Gastroesophageal sphincter (tissue), 3 donors: ENCODE data around the gene WWC1.

Source experiments
- CTCF ChIP-seq, 4 experiments: fragments of 200-600 bp in 2 of 4; fragments of 450-650 bp in 2 of 4; sonication (generic) in 1 of 4; IDR thresholded peaks; one replicate each; pipeline ENCODE4 v1.5.1; 2017 to 2019; ENCODE audit warnings: antibody characterized with exemption in 4 of 4, mild to moderate bottlenecking in 2 of 4, moderate library complexity in 2 of 4
- EP300 ChIP-seq: sonication (generic); formaldehyde crosslinking; IDR thresholded peaks from one replicate; pipeline ENCODE4 v1.6.1; 2017; ENCODE audit warnings: antibody characterized with exemption, mild to moderate bottlenecking
- POLR2A ChIP-seq, 2 donors: fragments of 450-650 bp; IDR thresholded peaks; one replicate each; pipeline ENCODE4 v1.6.1; 2017; ENCODE audit warnings: antibody characterized with exemption in 2 of 2, mild to moderate bottlenecking in 2 of 2, moderate library complexity in 1 of 2
- POLR2AphosphoS5 ChIP-seq: sonication (generic); formaldehyde crosslinking; IDR thresholded peaks from one replicate; pipeline ENCODE4 v1.6.1; 2017; ENCODE audit warnings: antibody characterized with exemption

GRCh38 chr5:168332042-168332441, 40.6 kb downstream of the WWC1 start:
- TF ChIP-seq POLR2AphosphoS5: no peak
- no peak for TF ChIP-seq CTCF (IDR thresholded peaks at IDR 0.05)
- TF ChIP-seq EP300: no peak
- TF ChIP-seq POLR2A (IDR thresholded peaks at IDR 0.05): no peak
